ENCODE measurements around the gene BMP2K. TPM values are rescaled to one million over a fixed set of nuclear protein-coding genes. Genes with fewer than 3 reads are reported as not detected.

The BMP2K gene
- 11.3 and 12.3 TPM in 2 replicates for total RNA-seq (2014; rRNA removed; shearing (Covaris generic))

DNA sequence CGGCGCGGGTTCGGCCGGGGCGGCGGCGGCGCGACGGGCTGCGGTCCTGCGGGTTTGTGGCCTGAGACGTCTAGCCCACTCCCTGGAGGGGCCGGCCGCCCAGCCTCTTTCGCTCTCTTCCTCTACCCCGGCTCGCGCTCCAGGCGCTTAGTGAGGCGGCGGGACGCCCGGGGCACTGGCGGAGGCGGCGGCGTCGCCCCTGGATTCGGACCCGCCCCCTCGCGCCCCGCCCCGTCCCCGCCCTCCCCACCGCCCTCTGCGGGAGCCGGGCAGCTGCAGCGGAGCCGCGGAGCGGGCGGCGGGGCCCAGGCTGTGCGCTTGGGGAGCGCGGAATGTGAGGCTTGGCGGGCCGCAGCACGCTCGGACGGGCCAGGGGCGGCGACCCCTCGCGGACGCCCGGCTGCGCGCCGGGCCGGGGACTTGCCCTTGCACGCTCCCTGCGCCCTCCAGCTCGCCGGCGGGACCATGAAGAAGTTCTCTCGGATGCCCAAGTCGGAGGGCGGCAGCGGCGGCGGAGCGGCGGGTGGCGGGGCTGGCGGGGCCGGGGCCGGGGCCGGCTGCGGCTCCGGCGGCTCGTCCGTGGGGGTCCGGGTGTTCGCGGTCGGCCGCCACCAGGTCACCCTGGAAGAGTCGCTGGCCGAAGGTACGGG lies at the start of gene BMP2K:
Gene BMP2K, plus strand, starts transcription at position 272 of the 650 bp plus-strand sequence. Its CDS starts 194 bp downstream, at position 466.
- peak; percentile 67 for DNase-seq (ENCODE audit: low spot score)

DNA sequence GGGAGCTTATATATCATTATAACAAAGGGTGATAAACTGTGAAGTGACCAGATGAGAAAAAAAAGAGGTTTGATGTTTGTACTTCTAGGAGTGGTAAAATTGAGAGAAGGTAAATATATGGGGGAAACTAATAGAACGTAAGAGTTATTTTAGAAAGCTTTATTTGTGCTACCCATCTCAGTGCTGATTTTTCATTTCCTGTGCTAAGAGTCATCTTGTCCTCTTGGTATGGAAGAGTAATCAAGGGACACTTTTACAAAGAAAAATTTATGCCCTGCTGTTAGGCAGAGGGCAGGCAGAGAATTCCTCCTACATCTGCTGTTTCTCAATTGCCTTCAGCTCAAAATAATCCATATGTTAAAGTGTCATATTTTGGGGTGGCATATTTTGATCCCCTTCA lies 49.6 kb upstream of the BMP2K start:
- DNase-seq (ENCODE audit: low spot score): no peak

DNA sequence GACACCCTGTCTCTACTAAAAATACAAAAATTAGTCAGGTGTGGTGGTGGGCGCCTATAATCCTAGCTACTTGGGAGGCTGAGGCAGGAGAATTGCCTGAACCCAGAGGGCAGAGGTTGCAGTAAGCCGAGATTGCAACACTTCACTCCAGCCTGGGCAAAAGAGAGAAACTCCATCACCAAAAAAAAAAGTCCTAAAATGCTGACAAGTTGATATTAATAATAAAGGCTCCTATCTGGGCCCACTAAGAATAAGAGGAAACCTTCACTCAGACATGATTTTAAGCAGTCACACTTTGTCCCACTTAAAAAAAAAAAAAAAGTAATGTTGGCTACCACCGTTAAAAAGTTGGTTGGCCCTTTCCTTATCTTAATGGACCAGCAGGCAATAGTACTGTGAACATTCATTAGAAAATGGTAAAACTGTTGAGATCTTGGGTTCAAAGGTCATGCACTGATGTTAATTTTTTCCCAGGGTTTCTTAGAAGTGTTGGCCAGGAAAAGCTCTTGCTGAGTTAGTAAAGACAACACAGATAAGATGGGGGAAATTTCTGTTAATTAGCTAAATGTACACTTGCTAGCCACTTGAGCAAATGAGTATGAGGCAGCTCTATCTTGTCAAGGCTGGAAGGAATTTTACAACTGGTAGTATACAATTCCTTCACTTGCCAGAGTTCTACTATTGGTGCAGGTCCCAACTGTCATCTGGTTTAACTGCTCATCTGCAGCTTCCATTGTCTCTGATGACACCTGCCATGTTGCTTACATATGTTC lies 43.6 kb upstream of the BMP2K start:
- DNase-seq (ENCODE audit: low spot score): no peak

DNA sequence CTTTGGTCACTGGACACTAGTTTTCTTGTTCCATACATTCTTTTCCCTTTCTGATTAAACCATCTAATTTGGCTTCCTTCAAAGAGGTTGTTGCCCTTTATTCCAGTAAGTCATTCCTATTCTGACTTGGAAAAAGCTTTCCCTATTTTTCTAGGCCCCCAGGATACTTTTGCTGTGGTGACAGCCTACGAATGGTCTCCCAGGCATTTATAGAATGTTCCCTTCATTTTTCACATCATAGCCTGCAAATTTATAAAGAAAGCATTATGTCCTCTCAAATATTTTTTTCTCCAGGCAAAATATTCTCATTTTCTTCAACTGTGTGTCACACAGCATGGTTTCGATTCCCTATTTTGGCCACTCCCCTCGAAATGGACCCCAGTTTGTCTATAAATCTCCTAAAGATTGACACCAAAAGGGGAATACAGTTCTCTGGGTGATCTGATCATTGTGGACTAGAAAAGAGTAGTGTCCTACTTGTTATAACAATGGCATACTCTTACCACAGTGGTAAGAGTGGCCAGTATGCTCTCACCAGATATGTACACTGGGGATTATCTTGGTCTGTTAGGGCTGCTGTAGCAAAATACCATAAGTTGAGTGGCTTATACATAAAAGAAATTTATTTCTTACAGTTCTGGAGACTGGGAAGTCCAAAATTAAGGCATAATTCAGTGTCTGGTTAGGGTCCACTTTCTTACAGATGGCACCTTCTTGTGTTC lies 41.5 kb upstream of the BMP2K start:
- no peak for DNase-seq (ENCODE audit: low spot score)

DNA sequence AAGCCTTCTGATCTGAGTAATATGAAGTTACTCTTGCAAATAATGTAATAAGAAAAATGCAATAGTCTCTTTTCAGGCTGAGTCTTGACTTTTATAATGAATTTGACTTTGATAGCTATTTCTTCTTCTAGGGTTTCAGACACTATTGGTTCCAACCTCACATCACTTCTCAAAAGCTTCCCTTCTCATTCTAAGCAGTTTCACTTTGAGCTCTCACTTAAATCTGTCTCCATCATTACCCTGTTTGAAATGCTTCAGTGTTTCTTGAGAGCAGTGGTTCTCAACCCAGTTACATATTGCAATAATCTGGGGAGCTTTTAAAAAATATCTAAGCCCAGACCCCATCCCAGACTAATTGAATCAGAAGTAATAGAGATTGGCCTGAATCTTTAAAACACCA lies 40.5 kb upstream of the BMP2K start:
- no peak for DNase-seq (ENCODE audit: low spot score)

DNA sequence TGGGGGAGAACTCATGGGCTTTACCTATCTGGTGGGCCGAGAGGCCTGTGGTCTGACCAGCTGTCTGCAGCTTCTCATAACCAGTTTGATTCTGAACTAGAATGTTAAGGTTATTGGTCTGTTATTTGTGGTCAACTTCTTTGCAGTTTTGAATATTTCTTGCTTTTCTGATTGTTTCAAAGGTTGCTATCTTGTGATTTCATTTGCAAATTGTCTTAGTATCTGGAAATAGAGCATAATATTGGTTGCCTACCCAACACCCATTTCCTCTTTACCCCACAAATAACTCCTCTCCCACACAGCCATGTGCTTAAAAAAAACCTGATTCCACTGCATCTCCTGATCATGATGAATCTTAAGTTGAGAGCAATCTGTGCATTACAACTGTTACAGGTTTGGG lies 39.1 kb upstream of the BMP2K start:
- DNase-seq (ENCODE audit: low spot score): no peak

DNA sequence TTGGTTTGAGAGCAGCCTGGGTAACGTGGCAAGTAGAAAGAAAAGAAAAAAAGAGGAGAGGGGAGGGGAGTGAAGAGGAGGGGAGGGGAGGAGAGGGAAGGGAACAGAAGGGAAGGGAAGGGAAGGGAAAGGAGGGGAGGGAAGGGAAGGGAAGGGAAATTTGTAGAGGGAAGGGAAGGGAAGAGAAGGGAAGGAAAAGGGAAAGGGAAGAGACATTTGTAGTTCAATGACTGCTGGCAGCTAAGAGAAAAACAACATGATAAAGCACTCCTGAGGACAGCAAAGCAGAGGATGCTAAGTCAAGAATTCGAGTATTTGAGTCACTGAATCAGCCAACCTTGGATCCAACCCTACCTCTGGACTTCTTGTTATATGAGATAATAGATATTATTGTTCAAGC lies 38.2 kb upstream of the BMP2K start:
- no peak for DNase-seq (ENCODE audit: low spot score)

DNA sequence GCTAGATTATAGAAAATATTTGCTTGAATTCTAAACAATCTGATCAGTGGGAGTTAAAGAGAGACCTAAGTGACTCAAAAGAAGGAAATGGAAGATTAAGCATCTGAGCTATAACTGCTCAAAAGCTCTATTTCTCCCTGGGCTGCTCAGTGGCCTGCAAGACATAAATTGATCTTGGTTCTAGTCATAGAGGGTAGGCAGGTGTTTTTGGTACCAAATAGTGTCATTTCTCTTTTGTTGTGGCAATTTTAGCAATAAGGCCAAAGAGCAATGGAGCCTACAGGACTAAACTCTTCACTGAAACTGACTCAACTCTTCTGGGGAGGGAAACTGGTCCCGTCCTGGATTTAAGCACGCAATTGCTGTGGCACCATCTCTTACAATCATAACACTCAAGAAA lies 33.9 kb upstream of the BMP2K start:
- DNase-seq (ENCODE audit: low spot score): no peak

DNA sequence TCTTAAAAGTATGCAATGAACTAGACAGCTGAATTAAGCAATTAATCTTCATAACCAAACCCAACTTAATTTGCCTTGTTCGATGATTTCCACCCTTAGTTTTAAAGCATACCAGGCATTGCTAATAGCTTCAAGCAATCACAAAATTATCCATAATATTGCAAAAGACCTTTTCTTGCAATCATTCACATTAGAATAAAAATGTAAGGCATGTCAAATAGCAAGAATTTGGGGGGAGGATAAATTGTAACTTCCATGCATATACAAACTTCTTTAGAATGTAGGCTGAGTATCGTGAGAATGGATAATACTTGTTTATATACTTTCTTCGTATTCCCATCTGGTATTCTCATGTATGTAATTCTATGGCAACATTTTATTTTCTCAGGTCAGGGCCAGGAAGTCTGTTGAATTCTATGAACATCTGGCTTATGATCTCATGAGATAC lies 28.7 kb upstream of the BMP2K start:
- no peak for DNase-seq (ENCODE audit: low spot score)

DNA sequence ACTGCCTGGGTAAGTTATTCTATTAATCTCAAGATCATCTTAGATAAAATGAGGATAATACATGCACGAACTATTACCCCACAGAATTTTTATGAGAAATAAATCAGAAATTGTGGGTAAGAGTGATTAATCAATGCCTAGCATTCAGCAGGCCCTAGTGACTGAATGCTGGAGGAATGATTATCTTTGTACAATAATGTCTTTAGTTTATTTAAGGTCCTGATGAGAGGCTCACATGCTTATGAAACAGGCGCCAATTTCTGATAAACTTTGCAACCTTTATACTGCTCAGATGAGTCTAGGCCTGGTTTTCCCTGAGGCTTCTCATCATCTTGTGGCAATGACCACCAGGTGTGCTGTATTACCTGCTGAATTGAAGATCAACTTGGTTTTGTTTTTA lies 27.8 kb upstream of the BMP2K start:
- no peak for DNase-seq (ENCODE audit: low spot score)

DNA sequence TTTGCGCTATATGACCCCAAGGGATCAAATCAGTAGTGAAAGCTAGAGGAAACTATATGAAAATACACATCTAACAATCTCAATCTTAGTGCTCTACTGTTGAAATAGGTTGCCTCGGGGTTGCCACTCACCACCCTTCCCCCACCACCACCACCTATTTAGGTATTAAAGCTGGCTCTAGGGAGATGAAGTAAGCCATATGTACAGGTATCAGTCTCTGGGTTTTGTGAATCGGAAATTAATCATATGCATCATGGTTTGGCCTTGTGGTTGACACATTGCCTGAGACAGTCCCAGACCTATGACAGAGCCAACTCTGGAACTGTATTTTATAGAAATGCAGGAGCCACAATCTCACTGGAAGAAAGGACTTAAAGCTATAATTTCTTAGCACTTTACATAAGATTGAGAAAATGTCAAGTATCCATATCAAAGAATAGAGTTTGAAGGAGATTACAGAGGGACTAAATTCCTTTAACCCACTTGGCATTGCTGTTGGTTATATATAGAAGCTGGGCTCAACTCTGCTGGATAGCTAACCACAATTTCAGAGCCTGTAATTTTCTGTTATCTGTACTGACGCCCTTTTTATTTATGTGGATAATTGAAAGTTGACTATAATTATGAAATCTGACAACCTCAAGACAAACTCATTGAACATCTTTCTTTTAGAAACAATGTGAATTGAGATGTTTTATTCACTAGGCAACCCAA lies 26.7 kb upstream of the BMP2K start:
- DNase-seq (ENCODE audit: low spot score): no peak

DNA sequence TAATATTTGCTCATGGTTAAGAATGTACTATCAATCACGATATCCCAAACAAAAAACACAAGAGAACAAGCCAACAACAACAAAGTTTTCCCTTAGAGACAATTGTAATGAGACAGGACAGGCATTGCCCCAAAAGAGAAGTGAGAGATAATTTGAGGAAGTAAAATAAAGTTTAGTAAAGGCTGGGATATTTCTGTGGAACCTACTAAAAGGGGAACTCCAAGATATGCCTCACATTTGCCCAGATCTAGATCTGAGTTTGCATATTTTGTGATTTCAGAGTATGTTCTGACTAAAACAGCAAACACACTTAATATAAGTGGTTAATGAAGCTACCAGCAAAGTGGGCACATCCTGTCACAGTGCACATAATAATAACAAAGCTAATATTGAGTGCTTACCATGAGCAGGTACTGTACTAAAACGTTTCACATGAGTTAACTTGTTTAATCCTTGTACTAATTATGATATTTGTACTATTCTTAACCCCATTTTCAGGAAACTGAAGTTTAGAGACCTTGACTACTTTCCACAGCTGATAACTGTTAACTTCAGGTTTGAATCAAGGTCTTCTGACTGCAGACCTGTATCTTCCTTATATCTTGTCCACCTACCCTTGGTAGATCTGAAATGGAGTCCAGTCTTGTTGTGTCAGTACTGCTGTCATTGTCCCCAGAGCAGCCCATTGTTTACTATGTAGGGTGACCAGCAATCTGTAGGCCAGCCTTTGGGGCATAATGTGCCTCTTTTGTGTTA lies 26.0 kb upstream of the BMP2K start:
- no peak for DNase-seq (ENCODE audit: low spot score)

DNA sequence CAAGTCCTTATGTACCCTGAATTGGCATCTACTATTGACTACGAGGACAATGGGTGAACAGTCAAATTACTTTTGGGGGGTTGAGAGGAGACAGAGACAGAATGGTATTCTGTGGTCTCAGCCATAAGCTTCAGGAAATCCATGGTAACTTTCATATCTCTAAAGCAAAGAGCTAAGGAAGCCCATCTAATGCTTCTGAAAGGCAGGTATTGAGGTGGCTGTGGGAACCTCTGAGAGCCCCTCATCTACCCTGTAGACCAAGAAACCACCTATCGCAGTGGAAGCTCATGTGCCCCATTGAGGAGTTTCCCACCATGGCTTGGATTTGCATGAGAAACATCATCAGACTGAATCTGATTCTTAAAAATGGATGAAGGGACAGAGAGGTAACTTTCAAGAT lies 23.1 kb upstream of the BMP2K start:
- no peak for DNase-seq (ENCODE audit: low spot score)

DNA sequence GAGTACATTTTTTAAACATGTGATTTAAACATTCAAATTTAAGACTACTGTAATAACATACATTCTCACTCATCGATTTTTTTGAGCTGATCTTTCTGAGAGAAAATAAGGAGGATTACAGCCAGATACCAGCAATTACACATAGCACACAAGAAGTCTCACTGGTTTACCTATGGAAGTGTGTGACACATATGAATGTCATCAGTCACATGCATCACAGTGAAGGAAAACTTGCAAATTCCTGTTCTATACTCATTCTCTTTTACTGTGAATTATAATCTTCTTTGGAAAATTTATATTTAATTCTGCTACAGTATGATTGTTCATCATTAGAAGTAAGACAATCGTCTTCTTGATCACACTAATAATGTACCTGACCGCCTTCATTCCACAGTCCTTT lies 21.3 kb upstream of the BMP2K start:
- DNase-seq (ENCODE audit: low spot score): no peak

DNA sequence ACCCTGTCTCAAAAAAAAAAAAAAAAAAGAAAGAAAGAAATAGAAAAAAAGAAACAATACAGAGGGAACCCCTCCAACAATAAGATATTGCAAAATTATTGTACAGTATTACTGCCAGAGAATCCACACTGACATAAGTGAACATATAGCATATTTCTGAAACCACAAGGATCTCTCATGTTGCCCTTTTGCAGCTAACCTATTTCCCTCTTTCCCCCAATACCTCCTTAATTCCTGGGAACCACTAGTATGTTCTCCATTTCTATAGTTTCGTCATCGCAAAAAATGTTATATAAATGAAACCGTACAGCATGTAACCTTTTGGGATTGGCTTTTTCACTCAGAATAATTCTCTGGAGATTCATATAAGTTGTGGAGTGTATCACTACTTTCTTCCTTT lies 20.0 kb upstream of the BMP2K start:
- no peak for DNase-seq (ENCODE audit: low spot score)

DNA sequence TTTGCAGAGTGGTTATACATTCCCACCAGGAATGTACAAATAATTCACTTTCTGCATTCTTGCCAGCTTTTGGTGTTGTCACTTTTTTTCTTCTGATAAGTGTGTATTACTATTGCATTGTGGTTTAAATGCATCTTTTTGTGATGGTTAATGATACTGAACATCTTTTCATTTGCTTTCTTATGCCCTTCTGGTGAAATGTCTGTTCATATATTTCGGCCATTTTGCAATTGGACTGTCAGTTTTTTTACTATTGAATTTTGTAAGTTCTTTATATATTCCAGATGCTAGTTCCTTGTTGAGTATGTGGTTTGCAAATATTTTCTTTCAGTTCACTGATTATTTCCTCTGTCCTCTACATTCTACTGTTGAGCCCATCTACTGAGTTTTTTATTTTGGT lies 19.4 kb upstream of the BMP2K start:
- DNase-seq (ENCODE audit: low spot score): no peak

DNA sequence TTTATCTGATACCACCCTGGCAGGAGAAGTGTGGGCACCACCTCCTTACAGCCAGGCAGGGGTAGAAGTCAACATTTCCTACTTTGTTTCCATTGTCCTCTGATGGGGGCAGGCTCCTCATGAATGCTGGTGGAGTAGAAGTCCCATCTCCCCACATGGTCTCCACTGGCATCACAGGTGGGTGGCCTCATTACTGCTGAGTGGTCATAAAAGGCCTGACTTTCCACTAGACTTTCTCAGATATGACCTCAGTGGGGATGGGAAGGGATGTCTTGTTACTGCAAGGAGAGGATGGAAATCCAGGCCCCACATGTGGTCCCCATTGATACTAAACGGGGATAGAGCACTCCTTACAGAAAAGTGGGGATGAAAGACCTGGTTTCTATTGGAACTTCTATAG lies 18.6 kb upstream of the BMP2K start:
- no peak for DNase-seq (ENCODE audit: low spot score)

DNA sequence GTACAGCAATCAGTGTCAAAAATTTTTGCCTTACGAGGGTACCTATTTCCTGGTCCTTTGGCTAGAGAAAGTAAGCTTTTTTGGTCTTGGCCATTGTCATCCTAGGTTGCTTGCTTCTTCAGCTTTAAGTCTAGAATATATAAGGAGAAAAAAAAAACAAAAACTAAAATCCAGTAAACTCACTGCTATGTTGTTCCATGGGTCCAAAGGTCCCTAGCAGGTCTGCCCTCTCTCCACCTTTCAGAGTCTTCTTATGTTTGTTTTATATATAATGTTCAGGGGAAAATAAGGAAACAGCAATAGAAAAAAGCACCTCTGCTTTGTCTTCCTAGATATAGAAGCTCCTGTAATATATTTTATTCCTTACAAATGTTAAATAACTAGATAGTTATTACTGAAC lies 18.1 kb upstream of the BMP2K start:
- DNase-seq (ENCODE audit: low spot score): no peak

DNA sequence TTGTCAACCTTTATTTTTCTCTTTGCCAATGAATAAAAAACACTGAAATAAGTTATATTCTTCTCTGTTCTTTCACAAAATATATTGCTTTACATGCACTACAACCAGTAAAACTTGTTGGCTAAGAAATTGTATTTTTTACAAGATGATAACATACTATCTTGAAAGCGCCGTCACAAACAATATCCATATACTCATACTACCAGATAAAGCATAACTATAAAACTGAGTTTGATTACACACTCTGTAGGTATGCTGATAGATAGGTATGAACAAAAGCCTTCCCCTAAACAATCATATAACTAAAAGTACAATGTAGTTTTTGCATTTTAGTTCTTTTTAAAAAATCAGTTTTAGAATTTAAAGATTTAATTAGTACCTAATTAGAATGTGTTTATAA lies 13.6 kb upstream of the BMP2K start:
- no peak for DNase-seq (ENCODE audit: low spot score)

DNA sequence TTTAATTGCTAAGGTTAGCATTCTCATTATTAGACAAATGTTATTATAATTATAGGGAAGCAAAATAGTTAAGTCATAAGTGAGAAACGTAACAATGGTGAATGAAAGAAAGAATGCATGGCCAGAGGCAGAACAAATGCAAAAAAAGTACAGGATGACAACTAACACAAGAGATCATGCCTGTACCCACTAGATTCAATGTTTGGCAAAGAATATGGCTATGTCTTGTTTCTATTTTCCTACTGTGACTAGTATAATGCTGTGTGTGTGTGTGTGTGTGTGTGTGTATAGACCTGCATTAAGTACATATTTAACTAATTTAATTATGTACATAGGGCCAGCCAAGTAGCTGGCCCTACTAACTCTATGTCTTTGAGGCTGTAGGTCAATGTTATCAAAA lies 12.9 kb upstream of the BMP2K start:
- DNase-seq (ENCODE audit: low spot score): no peak

DNA sequence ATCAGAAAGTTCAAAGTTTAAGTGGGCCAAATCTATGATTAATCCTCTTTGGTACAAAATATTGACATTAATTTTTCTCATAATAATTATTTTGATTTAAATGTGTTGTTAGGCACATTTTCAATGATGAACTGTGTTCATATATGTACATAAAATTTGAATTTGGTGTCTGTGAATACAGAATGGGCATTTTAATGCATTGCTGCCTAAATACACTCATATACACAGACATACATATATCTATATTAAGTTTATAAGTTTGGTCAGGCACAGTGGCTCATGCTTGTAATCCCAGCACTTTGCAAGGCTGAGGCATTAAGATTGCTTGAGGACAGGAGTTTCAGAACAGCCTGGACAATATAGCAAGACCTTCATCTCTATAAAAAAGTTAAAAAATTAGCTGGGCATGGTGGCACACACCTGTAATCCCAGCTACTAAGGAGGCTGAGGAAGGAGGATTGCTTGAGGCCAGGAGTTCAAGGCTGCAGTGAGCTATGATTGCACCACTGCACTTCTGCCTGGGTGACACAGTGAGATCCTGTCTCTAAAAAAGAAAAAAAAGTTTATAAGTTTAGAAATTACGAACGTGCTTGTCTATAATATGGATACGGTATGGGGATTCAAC lies 12.3 kb upstream of the BMP2K start:
- DNase-seq (ENCODE audit: low spot score): no peak

Measured in HT-29 (cell line).